HG03439 (cell line): Measurements from ENCODE around the gene GALC.
"Not testable (repeated sequence)": the region's sequence is repeated elsewhere in the genome, so short reads cannot be mapped to it uniquely, and the experiment has no call there.

Experiments used
- ATAC-seq: cut with Tn5 transposase; IDR thresholded peaks from one replicate; pipeline ENCODE4 v1.9.1; 2021; ENCODE audit warnings: mild to moderate bottlenecking, moderate library complexity; ENCODE audit not compliant: unreplicated experiment

GALC gene

GRCh38 chr14:87992718-87993628, at the start of gene GALC:
Gene GALC, minus strand, starts transcription at chr14:87993182. Its CDS starts 18 bp downstream, at chr14:87993164.
- peak; percentile 94 for ATAC-seq

DNA sequence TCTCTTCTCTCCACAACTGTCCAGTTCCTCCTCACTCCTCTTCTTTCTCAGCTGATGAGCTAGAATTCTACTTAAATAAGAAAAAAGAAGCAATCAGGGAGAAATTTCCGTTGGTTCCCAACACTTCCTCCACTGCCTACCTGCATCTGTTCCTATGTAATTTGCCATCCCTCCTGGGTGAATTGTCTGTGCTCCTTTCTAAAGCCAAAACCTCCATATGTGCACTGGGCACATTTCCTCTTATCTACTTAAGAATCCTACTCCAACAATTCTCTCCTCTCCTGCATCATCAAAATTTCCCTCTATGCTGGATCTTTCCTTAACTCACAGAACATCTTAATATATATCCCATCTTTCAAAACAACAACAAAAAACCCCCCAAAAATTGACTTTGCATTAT, 47.2 kb upstream of the GALC start:
- no peak for ATAC-seq

DNA sequence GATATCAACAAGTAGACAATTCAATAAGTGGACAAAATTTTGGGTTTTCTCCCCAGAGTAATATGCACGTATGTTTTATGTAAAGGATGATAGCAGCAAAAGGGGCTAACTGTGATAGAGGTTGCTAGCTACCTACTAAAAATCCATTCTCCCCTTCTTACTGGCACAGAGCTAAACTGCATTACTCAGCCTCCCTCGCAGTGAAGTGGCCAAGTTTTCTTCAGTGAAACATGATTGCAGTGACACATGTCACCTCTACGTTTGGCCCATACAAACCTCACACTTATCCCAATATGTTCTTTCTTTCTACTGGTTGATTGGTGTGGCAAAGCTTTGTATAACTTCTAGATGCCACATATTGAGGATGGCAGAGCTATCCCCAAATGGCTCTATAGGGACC, 46.2 kb upstream of the GALC start:
- no peak for ATAC-seq

DNA sequence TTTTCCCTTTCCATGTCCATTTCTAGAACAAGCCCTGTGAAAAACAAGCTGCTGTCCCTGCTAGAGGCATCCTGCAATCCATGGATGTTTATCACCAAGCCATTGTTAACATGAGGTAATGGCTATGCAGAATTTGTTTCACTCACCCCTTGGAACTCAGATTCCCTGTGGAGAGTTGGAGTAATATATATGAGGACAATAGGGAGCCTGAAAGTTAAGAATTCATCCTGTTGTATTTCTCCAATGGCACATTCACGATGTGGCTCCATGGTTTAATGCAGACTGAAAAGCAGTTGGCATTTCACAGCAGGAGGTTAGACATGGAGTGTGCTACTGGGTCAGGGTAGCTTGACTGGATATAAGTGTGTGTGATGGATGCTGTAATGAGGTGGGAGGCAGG, 44.3 kb upstream of the GALC start:
- ATAC-seq = no peak

DNA sequence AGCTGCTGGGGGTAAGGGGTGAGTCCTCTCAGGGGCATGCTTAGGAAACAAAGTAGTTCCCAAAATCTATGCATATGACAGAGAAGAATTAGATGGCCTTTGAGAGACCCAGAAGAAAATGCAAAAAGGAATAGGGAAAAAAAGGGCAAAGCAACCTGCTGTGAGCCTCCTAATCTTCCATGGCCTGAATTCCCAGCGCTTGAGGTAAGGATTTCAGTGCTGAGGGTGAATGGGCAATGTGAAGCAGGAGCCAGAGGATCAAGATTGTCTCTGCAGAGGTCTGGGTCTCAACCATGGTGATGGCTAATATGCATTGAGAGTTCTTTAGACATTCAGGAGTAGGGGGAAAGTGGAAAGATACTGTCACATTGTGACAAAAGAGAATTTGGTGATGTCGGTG, 43.4 kb upstream of the GALC start:
- ATAC-seq = no peak

GRCh38 chr14:88034076-88034475, 41.1 kb upstream of the GALC start:
- no peak for ATAC-seq

DNA sequence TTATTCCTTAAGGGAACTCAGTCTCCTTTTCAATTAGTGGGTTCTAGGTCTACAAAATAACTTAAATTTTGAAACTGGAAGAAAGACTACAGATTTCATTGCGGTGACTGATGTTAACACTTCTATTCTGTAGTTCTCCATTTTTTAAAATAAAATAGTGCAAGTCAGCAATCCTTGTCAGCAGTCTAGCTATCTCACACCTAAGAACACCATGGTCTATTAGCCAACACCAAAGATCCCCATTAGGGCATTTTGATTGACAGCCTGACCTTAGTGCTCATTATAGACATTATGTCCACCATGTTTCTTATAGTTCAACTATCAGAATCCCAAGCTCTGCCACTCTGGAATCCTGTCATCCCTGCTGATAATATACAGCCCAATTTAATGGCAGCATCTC, 39.4 kb upstream of the GALC start:
- ATAC-seq = no peak

DNA sequence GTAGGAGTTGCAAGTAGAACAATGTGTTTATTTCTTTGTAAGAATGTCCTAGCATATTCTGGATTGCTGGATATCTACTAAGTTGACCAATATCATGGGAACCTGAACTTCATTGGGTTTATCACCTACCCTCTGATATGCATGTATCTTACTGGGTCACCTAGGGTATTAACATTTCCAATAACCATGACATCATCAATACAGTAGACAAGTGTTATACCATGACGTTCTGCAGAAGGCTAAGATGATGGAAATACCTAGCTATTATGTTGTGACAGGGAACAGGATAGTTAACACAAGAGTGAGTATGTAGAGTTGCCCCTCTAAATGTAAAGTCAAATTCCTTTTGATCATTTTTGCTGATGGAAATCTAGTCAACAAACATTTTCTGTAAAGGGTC, 37.9 kb upstream of the GALC start:
- no peak for ATAC-seq

GRCh38 chr14:88030079-88030478, 37.1 kb upstream of the GALC start:
- no peak for ATAC-seq

- no peak for ATAC-seq
These were observed 36.5 kb upstream of the GALC start for GRCh38 chr14:88029500-88029899.

- ATAC-seq = no peak
These were observed 33.9 kb upstream of the GALC start for GRCh38 chr14:88026890-88027289.

GRCh38 chr14:88025313-88025712, 32.3 kb upstream of the GALC start:
- ATAC-seq = no peak

GRCh38 chr14:88024252-88025086, 31.5 kb upstream of the GALC start:
- ATAC-seq = not testable (repeated sequence)

GRCh38 chr14:88023658-88024187, 30.7 kb upstream of the GALC start:
- no peak for ATAC-seq

DNA sequence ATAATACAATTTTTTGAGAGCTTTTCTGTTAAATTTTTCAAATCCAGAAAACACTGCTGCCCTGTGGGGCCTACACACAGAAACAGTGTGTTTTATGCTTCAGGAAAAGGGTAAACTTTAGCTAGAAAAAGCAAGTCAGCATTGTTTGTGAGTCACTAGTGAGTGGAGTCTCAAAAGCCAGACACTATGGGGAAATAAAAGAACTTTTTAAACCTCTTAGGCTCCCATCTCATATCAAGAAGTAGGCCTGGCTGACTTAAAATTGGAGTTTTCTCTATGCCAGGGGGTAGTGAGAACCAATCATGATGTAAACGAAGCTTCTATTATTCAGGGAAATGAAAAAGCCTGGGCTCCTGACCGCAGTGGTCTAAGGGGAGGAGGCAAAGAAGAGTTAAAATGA, 24.6 kb upstream of the GALC start:
- no peak for ATAC-seq

DNA sequence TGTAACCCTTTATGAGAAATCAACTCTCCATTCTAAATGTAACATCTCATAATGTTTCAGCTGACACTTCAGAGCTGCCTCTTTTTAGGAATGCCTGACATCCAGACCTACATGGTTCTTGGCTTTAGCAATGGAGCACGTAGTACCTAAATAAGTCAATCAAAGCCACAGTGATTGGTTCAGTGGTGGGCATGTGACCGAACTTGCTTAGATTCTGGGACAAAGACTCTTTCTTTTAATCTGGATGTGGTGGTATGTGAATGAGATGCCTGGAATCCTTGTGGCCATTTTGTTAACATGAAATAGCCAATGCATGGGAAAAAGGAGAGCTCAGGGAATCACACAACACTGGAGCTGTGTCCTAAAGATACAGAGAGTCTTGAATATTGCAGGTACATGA, 23.8 kb upstream of the GALC start:
- ATAC-seq = no peak

DNA sequence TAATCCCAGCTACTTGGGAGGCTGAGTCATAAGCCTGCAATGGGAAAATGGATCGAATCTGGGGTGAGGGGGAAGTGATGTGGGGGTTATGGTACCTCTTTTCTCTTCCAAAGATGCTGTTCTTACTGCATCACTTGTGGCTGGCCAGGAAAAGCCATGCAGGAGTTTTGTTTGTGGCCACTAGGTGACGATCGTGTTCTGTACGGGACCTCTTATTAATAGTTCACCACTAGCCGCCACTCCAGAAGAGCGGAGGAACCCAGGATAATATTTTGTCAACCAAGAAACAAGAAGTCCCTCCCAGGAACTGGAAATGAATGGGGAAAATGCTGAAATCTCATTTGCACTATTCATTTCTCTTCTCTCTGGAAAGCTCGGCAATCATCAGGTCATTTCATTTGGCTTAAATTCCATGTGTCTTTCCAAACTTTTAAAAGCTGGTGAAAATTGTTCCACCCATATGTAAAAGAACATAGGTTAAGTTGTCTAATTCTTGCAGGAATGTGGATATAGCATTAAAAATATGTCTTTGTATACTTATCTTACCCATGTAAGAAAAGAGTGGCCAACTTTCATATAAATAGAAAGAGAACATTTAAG, 20.9 kb upstream of the GALC start:
- ATAC-seq = peak; percentile 93

- no peak for ATAC-seq
These were observed 19.5 kb upstream of the GALC start for GRCh38 chr14:88012495-88012894.

DNA sequence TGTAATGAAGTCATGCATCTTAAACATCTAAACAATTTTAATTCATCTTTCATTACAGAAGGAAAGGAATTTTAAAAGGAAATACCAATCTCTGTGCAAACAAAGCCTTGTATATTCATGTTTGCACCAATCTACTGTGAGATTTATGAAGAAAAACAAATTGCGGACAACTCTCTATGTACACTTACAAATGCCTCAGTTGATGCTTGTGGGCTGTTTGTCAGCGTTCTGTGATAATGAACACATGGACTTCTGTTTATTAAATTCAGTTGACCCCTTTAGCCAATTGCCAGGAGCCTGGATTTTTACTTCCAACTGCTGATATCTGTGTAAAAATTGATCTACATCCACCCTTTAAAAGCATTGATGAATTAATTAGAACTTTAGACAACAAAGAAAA, 17.3 kb upstream of the GALC start:
- no peak for ATAC-seq

DNA sequence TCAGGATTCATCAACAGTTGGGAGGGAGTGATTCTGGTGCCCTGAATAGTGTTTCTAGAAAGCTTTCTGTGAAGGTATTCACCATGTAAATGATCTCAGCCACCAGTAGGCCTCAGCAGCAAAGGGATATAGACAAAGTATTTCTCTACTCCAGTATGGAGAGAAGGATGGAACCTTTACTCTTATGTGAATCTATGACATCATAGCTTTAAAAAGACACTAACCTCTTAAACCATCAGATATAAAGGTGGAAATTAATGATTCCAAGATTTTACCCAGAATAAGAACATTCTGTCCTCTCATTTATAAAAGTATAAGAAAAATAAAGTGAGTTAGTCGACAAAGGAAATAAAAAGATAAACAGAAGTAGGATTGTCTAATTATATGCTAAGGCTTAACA, 16.5 kb upstream of the GALC start:
- no peak for ATAC-seq

DNA sequence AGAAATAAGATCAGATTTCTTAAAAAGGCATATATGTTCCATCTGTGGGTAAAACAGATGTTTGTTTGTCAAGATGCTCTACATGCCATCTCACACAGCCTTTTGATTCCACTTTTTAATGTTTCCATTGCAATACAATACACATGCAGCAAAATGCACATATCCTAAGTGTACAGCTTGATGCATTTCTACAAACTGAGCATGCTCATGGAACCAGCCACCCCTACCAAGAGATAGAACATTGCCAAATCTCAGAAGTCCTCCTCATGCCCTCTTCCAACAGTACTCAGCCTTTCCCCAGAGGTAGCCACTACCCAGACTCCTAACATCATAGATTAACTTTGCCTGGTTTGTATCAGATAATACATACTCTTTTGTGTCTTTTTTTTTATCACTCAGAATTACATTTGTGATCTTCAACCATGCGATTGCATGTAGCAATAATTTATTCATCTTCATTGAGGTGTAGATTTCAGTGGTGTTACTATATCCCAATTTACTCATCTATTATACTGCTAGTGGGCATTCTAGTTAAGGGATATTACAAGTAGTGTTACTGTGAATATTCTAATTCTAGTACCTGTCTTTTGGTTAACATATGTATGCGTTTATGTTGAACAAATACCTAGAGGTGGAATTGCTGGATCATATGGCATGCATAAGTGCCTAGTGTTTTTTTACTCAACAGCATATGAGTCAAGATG, 15.2 kb upstream of the GALC start:
- ATAC-seq = no peak
